ENCODE results near the gene ORC6.
A peak's percentile ranks its signal among the peaks of the same experiment; 100 is the strongest.

ORC6 gene

GRCh38 chr16:46733319-46733830 lies 43.9 kb downstream of the ORC6 start:
- no peak for DNase-seq

- DNase-seq = no peak
These were observed 47.2 kb downstream of the ORC6 start for GRCh38 chr16:46736695-46737094.

GRCh38 chr16:46737621-46738214 lies 48.3 kb downstream of the ORC6 start:
- DNase-seq = no peak

GRCh38 chr16:46739934-46740333 lies 50.5 kb downstream of the ORC6 start:
- DNase-seq = no peak

- DNase-seq = peak in 1 of 2 experiments; percentile 5
These were observed 53.8 kb downstream of the ORC6 start for GRCh38 chr16:46743232-46743719.

- DNase-seq = no peak
These were observed 56.2 kb downstream of the ORC6 start for GRCh38 chr16:46745617-46746016.

- no peak for DNase-seq
These were observed 57.6 kb downstream of the ORC6 start for GRCh38 chr16:46746821-46747776.

All from activated CD4-positive, alpha-beta T cell treated with anti-CD3 and anti-CD28 coated beads, Interleukin-2, amount 50 U/mL, for 48 hours (primary cell).